Measurements from ENCODE around the gene KCNMB1.

GRCh38 chr5:170403675-170404074 lies 14.5 kb upstream of the KCNMB1 start:
- no peak for TF ChIP-seq KLF16 (CRISPR knock-in tag; IDR thresholded peaks at IDR 0.05)
- TF ChIP-seq EZH2 (conservative IDR thresholded peaks at IDR 0.05; ENCODE audit: low read depth, low read length) = no peak
- no peak for TF ChIP-seq POLR2A (IDR thresholded peaks at IDR 0.05; ENCODE audit: insufficient read depth in 1 of 2, low read depth in 2 of 2, low read length in 2 of 2)
